Mammary epithelial cell (primary cell): ENCODE data around the gene OR2C3.

Experiments
- EZH2 ChIP-seq: IDR thresholded peaks from 2 replicates; pipeline ENCODE4 v1.6.1; 2012; ENCODE audit warnings: low read length, inconsistent platforms, borderline replicate concordance
- TF ChIP-seq, protein P1 (sequence below), 2 donors: IDR thresholded peaks in 1 of 2; conservative IDR thresholded peaks in 1 of 2; 2 replicates each; pipeline ENCODE4 v1.5.1; 2011 to 2012; ENCODE audit warnings: inconsistent platforms in 2 of 2, low read length in 2 of 2, mild to moderate bottlenecking in 2 of 2, control low read depth in 1 of 2, low read depth in 1 of 2; ENCODE audit not compliant: insufficient read depth in 1 of 2; ENCODE audit errors: extremely low read depth in 1 of 2

GRCh38 chr1:247561711-247562110, 25.5 kb upstream of the OR2C3 start:
- TF ChIP-seq, protein P1, sequence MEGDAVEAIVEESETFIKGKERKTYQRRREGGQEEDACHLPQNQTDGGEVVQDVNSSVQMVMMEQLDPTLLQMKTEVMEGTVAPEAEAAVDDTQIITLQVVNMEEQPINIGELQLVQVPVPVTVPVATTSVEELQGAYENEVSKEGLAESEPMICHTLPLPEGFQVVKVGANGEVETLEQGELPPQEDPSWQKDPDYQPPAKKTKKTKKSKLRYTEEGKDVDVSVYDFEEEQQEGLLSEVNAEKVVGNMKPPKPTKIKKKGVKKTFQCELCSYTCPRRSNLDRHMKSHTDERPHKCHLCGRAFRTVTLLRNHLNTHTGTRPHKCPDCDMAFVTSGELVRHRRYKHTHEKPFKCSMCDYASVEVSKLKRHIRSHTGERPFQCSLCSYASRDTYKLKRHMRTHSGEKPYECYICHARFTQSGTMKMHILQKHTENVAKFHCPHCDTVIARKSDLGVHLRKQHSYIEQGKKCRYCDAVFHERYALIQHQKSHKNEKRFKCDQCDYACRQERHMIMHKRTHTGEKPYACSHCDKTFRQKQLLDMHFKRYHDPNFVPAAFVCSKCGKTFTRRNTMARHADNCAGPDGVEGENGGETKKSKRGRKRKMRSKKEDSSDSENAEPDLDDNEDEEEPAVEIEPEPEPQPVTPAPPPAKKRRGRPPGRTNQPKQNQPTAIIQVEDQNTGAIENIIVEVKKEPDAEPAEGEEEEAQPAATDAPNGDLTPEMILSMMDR (conservative IDR thresholded peaks at IDR 0.05 in 1 of 2, IDR thresholded peaks at IDR 0.05 in 1 of 2; ENCODE audit: extremely low read depth in 1 of 2, insufficient read depth in 1 of 2, low read depth in 1 of 2, low read length in 2 of 2), result no peak
- no peak for TF ChIP-seq EZH2
